HL-60 (cell line): ENCODE data around the gene NAPEPLD.

Experiments
- POLR2AphosphoS5 ChIP-seq: IDR thresholded peaks from 2 replicates; pipeline ENCODE4 v1.6.1; 2012; ENCODE audit warnings: low read depth
- TF ChIP-seq, protein P1 (sequence below): IDR thresholded peaks from one replicate; pipeline ENCODE4 v1.5.1; 2011; ENCODE audit warnings: low read length, control low read depth, inconsistent platforms; ENCODE audit not compliant: insufficient read depth

DNA sequence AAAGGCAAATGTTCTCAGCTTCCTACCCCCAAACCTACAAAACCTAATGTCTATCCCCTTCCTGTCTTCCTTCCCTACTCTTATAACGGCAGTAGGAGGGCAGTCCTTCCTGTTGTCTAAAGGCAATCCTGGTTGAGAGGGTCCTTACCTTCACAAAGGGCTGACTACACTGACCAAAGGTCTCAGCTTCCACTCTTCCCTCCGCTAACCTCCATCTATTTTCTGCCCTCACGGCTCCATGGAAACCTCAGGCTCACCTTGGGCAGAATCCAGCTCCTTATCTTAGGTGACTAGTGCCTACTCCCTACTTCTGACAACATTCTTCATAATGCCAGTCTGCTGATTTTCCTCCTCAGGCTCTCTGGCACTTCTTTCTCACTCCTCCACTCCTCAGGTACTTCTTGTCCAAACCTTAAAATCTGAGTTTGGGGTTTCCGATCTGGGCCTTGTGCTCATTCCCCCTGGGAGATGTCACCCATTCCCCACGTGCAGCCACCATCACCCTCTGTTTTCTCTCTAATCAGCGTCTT is 74.8 kb downstream of the NAPEPLD start:
- no peak for TF ChIP-seq POLR2AphosphoS5
- TF ChIP-seq, protein P1, sequence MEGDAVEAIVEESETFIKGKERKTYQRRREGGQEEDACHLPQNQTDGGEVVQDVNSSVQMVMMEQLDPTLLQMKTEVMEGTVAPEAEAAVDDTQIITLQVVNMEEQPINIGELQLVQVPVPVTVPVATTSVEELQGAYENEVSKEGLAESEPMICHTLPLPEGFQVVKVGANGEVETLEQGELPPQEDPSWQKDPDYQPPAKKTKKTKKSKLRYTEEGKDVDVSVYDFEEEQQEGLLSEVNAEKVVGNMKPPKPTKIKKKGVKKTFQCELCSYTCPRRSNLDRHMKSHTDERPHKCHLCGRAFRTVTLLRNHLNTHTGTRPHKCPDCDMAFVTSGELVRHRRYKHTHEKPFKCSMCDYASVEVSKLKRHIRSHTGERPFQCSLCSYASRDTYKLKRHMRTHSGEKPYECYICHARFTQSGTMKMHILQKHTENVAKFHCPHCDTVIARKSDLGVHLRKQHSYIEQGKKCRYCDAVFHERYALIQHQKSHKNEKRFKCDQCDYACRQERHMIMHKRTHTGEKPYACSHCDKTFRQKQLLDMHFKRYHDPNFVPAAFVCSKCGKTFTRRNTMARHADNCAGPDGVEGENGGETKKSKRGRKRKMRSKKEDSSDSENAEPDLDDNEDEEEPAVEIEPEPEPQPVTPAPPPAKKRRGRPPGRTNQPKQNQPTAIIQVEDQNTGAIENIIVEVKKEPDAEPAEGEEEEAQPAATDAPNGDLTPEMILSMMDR, result no peak
